Fibroblast of gingiva (primary cell): Measurements from ENCODE around the gene MPL.
"Not testable (repeated sequence)": the region's sequence is repeated elsewhere in the genome, so short reads cannot be mapped to it uniquely, and the experiment has no call there.

Source experiments
- DNase-seq: peaks from one replicate; pipeline ENCODE4 v3.0.0-alpha.2; 2011; ENCODE audit warnings: low read depth

The MPL gene

DNA sequence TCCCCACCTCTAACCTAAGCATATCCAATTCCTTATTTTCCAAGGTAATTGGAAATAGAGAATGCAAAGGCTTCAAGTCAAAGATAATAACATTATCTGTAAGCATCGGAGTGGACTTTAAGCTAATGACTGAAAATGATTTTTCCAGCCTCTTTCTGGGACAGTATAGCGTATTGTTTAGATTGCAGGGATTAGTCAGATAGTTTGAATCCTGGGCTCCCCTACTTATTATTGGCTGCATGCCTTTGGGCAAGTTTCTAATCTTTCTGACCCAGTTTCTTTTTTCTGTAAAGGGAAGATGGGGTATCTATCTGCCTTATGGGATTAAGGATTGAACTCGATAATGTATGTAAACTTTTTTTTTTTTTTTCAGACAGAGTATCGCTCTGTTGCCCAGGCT lies 19.6 kb downstream of the MPL start:
- no peak for DNase-seq

DNA sequence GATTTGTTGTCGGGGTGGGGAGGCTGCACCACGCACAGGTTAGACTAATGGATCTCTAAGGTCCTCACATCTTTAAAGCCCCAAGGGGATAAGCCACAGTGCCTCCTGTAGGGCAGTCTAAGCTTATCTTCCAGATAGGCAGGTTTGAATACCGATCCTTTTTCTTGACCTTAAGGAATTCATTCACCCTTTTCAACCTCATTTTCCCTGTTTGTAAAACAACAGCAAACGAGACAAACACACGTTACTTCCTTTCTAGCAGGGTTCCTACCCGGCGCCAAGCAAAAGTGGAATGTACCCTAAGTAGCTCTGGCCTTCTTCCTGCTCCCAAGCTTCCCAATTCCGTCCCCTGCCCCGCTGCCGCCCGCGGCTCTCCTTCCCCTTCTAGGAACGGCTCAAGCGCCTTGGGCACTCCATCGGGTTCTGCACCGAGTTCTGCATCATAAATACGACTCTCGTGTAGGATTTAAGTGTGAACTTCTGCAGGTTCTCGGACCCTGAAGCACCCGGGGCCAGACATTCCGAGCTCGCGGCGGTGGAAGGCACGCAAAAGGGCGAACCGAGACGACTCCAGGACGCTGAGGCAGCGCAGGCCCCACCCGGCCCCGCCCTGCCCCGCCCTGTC lies 20.6 kb downstream of the MPL start:
- DNase-seq: peak; percentile 31

DNA sequence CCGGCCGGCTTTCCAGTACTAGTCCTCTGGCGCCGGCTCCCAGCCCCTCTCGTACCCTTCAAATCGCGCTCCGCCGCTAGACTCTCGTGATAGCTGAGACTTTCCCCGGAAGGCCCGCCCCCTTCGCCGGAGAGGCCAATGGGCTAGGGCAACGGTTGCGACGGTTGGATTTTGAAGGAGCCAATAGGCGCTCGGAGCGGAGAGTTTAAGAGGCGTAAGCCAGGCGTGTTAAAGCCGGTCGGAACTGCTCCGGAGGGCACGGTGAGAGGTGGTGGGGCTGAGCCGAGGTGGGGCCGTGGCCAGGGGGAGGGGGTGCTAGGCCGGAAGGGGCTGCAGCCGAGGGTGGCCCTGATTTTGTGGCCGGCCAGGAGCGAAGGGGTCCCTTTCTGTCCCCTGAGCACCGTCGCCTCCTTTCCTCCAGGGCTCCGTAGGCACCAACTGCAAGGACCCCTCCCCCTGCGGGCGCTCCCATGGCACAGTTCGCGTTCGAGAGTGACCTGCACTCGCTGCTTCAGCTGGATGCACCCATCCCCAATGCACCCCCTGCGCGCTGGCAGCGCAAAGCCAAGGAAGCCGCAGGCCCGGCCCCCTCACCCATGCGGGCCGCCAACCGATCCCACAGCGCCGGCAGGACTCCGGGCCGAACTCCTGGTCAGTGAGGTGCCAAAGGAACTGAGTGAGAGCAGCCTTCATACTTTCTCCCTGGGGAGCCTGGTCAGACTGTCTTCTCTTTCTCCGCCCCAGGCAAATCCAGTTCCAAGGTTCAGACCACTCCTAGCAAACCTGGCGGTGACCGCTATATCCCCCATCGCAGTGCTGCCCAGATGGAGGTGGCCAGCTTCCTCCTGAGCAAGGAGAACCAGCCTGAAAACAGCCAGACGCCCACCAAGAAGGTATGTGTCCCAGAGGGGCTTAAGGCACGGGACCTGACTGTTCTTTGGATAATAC lies 21.4 kb downstream of the MPL start, which contains the start of gene CDC20:
CDC20 (plus strand) TSS at position 236 of the 948 bp plus-strand sequence; CDS start at position 471, 235 bp downstream.
- DNase-seq: peak; percentile 92

DNA sequence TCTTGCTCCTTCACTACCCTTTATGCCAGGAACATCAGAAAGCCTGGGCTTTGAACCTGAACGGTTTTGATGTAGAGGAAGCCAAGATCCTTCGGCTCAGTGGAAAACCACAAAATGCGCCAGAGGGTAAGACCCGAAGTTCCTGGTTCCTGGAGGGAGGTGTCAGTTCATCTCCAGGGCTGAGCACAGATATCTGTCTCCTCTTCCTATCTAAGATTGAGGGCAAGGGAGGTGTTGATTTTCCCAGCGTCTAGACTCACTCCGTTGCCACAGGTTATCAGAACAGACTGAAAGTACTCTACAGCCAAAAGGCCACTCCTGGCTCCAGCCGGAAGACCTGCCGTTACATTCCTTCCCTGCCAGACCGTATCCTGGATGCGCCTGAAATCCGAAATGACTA lies 22.1 kb downstream of the MPL start:
- DNase-seq: no peak

DNA sequence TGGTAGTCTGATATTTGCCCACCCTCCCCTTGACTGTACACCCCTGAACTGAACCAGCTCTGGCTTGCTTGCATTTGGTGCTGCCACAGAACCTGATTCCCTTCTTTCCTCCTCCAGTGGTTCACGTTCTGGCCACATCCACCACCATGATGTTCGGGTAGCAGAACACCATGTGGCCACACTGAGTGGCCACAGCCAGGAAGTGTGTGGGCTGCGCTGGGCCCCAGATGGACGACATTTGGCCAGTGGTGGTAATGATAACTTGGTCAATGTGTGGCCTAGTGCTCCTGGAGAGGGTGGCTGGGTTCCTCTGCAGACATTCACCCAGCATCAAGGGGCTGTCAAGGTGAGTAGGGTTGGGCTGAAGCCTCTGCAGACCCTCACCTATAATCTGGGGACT lies 23.0 kb downstream of the MPL start:
- DNase-seq: no peak

DNA sequence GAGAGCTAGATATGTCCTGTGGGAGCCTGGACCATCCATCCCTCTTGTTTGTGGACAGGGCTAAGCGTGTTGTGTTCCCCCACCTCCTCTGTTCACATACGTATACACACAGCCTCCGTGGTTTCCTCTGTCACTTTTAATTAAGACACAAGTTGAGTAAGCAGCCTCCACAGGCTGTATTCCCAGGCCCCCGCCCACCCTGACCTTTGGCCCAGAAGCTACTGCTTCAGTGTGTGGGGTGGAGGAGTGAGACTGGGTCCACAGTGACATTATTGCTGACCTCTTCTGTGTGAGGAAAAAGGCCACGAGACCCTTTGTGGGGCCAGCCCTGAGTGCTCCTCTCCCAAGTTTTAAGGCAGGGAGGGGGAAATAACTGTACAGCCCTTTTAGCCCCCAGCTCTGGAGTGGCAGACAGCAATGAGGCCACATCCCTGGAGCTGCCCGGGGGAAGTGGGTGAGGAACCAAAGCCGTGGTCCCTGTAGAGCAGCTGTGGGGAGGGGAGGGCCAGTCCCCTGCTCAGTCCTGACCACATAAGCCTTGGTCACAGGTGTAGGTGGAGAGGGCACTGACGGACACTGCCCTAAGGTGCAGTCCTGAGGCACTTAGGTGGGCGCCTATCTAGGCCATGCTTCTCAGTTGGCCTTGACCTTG lies 25.8 kb downstream of the MPL start:
- DNase-seq: peak; percentile 35

DNA sequence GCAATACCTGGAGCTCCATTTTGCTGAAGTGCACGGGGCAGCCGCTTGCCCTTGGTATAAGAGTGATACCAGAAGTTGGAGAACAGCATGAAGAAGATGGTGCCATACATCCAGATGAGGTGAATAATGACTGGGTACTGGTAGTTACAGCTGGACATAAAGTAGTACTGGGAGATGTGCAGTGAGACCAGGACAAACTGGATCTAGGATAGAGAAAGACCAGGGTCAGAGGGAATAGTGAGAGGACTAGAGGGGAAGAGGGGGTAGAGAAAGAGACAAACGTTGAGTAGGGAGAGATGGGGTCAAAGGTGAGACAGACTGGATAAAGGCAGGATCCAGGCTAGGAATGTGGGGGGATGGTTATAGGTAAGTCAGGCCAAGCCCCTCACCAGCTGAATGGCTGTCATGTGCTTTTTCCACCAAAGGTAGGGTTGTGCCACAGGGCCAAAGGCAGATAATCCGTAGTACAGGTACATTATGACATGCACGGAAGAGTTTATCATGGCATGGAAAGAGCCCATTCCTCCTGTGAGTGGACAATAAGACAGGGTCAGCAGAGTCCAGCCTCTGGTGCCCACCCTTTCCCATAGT lies 26.4 kb downstream of the MPL start:
- no peak for DNase-seq

DNA sequence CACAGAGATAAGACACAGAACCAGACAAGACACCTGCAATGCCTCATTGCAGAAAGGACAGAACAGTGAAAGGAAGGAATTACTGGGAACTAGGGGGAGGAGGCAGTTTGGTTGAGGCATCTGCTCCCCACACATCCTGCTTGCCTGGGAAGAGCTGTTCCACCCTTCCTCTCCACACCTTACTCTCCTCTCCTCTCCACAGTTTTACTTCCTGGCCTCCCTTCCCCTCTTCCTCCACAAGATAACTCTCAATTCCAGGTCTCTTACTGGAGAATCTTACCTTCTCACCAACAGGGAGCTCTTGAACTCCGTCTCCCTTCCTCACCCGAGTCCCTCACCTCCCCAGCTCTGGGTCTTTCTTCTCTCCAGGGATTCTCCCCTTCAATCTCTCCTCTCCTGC lies 28.1 kb downstream of the MPL start:
- no peak for DNase-seq

DNA sequence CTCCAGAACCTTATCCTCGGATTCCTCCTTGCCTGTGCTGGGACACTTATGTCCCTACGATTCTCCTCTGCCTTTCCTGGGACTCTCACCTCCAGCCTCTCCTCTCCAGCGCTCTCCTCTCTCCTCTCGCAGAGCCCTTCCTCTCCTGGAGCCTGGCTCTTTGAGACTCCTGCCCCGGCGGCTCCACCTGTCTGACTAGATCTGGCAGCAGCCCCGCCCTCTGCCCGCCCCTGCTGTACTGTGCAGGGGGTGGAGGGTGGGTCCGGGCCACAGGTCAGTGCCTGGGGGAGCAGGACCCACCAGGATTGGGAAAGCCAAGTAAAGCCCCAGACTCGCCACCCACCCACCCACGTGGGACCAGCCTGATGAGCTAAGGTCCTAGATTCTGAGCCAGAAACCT lies 28.6 kb downstream of the MPL start:
- no peak for DNase-seq

DNA sequence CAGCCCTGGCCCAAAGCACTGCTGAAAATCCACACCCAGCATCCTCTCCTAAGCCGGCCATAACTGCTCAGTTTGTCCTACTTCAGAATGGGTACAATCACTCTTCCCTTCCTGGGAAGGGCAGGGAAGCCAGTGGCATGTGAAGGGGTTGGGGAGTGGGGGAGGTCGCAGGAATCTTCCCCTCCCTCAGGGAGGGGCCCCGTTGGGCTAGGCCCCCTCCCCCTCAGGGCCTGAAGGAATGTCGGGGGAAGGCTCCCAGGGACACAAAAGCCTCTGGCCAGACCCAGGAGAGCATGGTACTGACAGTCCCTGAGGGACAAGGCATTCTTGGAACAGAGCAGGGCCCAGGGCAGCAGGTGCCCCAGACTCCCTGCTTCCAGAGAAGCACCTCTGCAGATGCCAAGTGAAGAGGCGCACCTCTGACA lies 29.0 kb downstream of the MPL start:
- DNase-seq: no peak

DNA sequence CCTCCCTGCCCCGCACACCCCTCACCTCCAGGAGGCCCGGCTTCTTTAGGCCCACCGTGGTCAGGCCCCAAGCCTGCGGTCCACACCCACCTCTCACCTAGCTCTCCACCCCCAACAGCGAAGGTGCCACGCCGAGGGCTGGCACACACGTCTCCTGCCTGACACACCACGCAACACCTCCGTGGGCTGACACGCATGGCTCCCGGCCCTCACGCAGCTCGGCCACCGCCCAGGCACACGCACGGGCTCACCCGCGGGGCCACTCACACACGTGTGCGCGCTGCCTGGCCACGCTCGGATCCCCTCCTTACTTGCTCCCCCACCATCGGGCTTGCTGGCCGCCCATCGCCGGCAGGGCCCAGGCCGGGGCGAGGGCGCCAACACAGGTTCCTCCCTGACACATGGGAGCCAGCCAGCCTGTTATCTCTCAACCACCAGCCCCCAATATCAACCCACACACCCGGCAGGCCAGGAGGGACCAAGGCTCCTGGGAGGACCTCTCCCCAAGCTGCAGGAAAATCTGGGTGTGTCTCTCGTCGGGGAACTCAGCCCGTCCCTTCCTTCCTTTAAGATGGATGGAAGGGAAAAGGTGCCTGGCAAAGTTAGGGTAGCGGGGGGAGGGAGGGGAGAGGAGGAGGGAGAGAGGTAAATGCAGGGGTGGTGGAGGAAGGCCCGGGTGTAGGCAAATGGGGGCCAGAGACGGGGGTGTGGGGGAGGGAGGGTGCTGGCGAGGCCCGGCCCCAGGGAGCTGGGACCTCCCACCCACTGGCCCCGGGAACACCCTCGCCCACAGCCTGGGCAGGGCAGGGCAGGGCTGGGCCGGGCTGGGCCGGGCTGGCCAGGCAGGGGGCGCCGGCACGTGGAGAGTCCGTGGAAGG lies 29.6 kb downstream of the MPL start:
- no peak for DNase-seq

DNA sequence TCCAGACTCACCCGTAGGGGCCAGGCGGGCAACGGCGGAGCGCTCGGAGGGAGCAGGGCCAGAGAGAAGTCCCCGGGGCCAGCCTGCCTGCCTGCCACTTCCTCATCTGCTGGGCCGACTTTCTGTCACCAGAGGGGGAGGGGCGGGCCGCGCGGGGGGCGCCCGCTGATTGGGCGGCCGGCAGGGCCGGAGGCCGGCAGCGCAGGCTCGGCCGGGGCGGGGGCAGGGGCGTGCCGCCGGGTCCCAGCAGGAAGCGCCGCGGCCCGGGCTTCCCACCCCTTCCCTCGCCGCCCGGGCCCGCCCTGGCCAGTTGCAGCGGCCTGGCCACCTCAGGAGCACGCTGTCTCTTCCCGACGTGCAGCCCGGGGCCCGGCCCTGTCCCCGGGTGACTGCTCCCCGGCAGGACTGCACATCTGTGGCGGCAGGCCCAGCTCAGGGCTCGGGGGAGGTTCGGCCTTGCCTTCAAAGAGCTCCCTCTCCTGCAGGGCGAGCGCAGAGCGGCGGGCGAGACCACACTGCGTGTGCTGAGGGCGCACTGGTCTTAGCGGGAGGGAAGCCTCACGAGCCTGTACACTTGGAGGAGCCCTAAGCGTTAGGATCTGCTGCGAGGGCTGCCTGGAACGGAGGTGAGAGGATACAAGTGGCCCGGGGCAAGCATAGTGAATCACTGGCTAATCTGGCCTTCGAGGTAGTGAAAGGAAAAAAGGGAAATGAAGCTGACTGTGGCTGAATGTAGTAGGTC lies 30.5 kb downstream of the MPL start, which contains the start of gene ELOVL1:
ELOVL1 (minus strand) TSS at position 108 of the 742 bp plus-strand sequence. CDS start 2,402 bp downstream, outside the sequence.
- DNase-seq: peak; percentile 85

DNA sequence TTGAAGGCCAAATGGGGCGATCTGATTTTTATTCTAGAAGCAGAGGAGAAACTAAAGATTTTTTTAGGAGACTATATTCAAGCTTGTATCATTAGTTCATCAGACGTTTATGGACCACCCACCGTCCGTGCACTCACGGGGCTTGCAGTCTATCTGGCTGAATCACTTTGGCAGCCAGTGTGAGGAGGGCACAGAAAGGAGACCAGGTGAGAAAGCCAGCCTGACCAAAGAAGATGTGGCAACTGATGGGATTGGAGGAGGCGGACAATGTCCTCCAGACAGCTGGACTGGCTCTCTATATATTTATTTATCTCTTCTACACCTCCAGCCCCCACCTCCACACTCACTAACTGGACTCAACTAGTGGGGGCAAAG lies 31.0 kb downstream of the MPL start:
- DNase-seq: no peak

DNA sequence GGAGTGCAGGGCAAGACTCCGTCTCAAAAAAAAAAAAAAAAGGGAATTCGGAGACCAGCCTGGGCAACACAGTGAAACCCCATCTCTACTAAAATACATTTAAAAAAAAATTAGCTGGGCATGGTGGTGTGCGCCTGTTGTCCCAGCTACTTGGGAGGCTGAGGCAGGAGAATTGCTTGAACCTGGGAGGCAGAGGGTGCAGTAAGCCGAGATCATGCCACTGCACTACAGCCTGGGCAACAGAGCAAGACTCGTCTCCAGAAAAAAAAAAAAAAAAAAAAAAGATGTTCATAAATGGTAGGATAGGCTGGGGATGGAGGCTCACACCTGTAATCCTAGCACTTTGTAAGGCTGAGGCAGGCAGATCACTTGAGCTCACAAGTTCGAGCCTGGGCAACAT lies 32.2 kb downstream of the MPL start:
- not testable (repeated sequence) for DNase-seq

DNA sequence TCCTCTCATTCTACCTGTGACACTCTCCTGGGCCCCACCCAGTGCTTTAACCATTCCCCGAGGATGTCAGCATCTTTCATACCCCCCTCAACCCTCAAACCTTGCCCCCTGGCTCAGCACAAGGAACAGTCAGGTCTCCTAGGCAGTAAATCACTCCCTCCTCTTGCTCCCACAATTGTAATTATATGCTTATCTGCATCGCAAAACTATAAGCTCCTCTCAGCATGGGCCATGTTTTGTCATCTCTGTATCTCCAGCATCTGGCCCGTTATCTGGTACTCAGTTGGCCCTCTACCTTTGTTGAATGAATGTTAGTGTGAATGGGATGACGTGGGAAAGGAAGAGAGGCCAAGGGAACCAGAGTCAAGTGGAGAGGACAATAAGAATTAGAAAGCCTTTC lies 32.9 kb downstream of the MPL start:
- DNase-seq: no peak

DNA sequence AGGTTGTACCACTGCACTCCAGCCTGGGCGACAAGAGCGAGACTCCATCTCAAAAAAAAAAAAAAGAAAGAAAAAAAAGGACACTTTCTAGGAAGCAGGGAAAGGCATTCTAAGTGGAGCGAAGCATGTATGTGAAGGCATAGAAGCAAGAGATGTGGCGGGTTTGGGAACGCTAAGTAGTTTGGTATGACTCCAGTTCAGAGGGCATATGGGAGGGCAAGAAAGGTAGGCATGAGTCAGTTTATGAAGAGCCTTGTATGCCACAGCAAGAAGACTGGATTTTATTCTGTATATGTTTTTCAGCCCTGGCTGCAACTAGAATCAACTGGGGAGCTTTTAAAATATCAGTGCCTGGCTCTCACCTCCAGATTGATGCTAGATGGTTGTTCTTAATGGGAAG lies 34.6 kb downstream of the MPL start:
- DNase-seq: no peak

DNA sequence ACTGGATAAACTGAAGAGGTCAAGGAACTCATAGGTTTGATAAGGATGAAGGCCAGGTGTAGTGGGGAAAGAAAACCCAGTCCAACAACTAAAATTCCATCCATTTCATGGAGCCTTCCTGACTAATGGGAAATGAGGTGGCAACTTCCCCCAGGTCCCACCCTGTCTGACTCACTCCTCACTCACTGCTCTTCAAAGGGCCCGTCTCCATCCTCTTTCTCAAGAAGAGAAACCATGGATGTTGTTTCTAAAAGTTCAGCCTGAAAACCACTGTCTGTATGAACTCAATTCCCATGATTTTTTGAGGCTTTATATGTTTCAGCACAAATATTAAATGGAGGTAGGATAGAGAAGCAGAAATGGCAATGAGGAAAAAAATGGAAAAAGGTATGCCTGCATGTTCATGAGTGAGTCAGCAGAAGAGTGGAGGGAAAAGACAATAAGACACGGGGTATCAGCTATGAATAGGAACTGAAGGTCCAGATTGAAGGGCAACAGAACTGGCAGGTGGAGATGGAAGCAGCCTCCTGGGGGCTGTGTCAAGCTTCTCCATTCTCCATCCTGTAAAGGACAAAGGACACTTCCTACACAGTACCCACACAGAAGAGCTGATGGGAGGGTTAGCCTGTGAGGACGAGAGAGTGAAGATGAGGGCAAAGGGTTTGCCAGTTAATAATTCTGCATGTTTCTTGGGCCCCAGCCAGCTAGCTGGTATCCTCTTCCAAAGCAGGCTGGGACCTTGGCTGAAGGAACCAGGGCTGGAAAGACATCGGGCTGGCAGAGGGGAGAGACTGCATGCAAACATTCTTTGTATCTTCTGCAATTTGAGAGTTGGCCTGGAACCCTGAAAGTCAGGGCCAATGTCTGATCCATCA lies 35.7 kb downstream of the MPL start:
- peak; percentile 39 for DNase-seq

DNA sequence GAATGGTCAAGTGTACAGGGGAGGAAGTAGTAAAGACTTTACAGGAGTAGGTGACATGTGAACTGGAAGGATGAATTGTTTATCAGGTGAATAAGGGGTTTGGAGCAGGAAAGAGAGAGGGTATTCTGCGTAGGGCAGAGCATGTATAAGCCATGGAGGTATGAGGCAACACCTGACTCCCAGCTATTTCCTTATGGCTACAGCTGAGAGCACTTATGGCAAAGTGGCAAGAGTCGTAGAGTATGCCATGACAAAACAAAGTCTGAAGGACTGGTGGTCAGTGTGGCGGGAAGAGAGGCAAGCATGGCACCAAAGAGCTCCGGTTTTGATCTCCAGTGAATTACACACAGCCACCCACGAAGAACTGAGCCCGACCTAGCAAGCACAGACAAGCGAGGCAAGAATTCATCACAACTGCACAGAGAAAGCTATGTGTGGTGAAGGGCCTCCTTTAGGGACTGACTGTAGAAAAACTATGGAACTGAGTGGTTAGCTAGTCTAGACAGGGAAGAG lies 39.2 kb downstream of the MPL start:
- DNase-seq: no peak

DNA sequence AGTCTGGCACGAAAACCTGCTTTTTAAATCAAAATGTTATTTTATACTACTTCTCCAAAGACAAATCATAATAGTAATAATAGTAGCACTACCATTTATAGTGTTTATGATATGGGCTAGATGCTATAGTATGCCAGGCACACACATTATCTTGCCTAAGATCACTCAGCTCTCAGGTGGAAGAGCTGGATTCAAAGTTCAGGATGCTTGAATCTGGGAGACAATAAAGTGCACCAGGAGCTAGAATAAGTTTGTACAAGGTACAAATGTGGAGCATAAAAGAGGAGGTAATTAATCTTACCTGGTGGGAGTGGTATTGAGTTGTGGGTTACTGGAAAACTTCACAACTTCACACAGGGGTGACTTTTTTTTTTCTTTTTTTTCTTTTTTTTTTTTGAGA lies 40.2 kb downstream of the MPL start:
- no peak for DNase-seq
